ENCODE results near the gene PRKAG2. TPM values are rescaled to one million over a fixed set of nuclear protein-coding genes. Genes with fewer than 3 reads are reported as not detected.

PRKAG2 gene
- total and polyA plus RNA-seq, 8 donors, result 12.9 to 34.6 (median 18.0) TPM

- intact Hi-C loops (cut with DNase I), result no loop called here
- Histone ChIP-seq H3K4me3 (no peak overlapping the region), H3K27me3 (no peaks in the 10 kb centered on the region), H3K27ac (no peak overlapping the region), H3K4me1 (peaks cover 8 to 40% of the 10 kb centered on the region in 2 donors), H3K36me3 (peaks cover 0 to 8% of the 10 kb centered on the region in 2 donors), H3K9me3 (no peaks in the 10 kb centered on the region)
- no peak for DNase-seq
- TF ChIP-seq, protein P1, sequence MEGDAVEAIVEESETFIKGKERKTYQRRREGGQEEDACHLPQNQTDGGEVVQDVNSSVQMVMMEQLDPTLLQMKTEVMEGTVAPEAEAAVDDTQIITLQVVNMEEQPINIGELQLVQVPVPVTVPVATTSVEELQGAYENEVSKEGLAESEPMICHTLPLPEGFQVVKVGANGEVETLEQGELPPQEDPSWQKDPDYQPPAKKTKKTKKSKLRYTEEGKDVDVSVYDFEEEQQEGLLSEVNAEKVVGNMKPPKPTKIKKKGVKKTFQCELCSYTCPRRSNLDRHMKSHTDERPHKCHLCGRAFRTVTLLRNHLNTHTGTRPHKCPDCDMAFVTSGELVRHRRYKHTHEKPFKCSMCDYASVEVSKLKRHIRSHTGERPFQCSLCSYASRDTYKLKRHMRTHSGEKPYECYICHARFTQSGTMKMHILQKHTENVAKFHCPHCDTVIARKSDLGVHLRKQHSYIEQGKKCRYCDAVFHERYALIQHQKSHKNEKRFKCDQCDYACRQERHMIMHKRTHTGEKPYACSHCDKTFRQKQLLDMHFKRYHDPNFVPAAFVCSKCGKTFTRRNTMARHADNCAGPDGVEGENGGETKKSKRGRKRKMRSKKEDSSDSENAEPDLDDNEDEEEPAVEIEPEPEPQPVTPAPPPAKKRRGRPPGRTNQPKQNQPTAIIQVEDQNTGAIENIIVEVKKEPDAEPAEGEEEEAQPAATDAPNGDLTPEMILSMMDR (IDR thresholded peaks at IDR 0.05), result no peak
- no peak for ATAC-seq
Observed at GRCh38 chr7:151790095-151790829, 86.7 kb downstream of the PRKAG2 start.

- DNase-seq, result peak in 1 of 4 donors; percentile 23
- no peak overlapping the region for H3K4me3 ChIP-seq
- intact Hi-C loops (cut with DNase I), result loop anchor here in 1 of 2 donors (10.0 kb wide), 1 partner anchor 145 kb away; no protein-coding TSS in a partner anchor
- H3K9me3 ChIP-seq, result no peaks in the 10 kb centered on the region
- peaks cover 8 to 32% of the 10 kb centered on the region in 2 donors for H3K4me1 ChIP-seq
- no peak overlapping the region for H3K27ac ChIP-seq
- ATAC-seq, result no peak
- TF ChIP-seq, protein P1 (IDR thresholded peaks at IDR 0.05), result no peak
- peaks cover 0 to 8% of the 10 kb centered on the region in 2 donors for H3K36me3 ChIP-seq
- H3K27me3 ChIP-seq, result no peaks in the 10 kb centered on the region
Observed at GRCh38 chr7:151789380-151789947, 87.5 kb downstream of the PRKAG2 start.

- ATAC-seq (no peak), DNase-seq (no peak)
- Histone ChIP-seq H3K4me3 (no peak overlapping the region), H3K27ac (no peak overlapping the region), H3K9me3 (no peaks in the 10 kb centered on the region), H3K27me3 (no peaks in the 10 kb centered on the region), H3K36me3 (peaks cover 0 to 8% of the 10 kb centered on the region in 2 donors), H3K4me1 (peaks cover 7 to 30% of the 10 kb centered on the region in 2 donors)
- TF ChIP-seq, protein P1 (IDR thresholded peaks at IDR 0.05), result no peak
- intact Hi-C loops (cut with DNase I), result loop anchor here in 1 of 2 donors (10.0 kb wide), 1 partner anchor 147 kb away; no protein-coding TSS in a partner anchor
Observed at GRCh38 chr7:151787348-151787747, 89.6 kb downstream of the PRKAG2 start.

DNA sequence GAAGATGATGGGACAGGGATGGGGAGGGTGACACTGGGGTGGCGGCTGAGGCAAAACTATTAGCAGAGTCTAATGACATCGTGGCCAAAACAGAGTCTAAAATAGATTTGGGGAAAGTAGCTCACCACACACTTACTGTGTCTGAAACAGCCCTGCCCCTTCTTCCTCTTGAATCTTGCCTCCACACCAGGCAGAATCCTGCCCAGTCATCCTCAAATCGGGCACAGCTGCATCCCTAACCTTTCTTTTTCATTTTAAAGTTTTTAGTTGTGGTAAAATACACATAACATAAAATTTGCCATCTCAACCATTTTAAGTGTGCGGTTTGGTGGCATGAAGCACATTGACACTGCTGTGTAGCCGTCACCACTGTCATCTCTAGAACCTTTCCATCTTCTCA is 90.0 kb downstream of the PRKAG2 start:
- DNase-seq, result no peak
- intact Hi-C loops (cut with DNase I), result loop anchor here in 1 of 2 donors (10.0 kb wide), 1 partner anchor 148 kb away; no protein-coding TSS in a partner anchor
- no peaks in the 10 kb centered on the region for H3K27me3 ChIP-seq
- H3K4me1 ChIP-seq, result peaks cover 7 to 27% of the 10 kb centered on the region in 2 donors
- no peaks in the 10 kb centered on the region for H3K9me3 ChIP-seq
- H3K27ac ChIP-seq, result no peak overlapping the region
- H3K4me3 ChIP-seq, result no peak overlapping the region
- no peak for ATAC-seq
- peaks cover 0 to 8% of the 10 kb centered on the region in 2 donors for H3K36me3 ChIP-seq
- TF ChIP-seq, protein P1 (IDR thresholded peaks at IDR 0.05), result no peak

- intact Hi-C loops (cut with DNase I), result loop anchor here in 1 of 2 donors (10.0 kb wide), 1 partner anchor 149 kb away; no protein-coding TSS in a partner anchor
- no peak overlapping the region for H3K27ac ChIP-seq
- peak in 2 of 4 donors; percentile 29 to 66 for DNase-seq
- H3K4me1 ChIP-seq, result peaks cover 7 to 20% of the 10 kb centered on the region in 2 donors
- H3K9me3 ChIP-seq, result no peaks in the 10 kb centered on the region
- H3K4me3 ChIP-seq, result no peak overlapping the region
- peaks cover 0 to 8% of the 10 kb centered on the region in 2 donors for H3K36me3 ChIP-seq
- no peak for ATAC-seq
- no peaks in the 10 kb centered on the region for H3K27me3 ChIP-seq
- TF ChIP-seq, protein P1 (IDR thresholded peaks at IDR 0.05), result no peak
Observed at GRCh38 chr7:151786241-151786640, 90.7 kb downstream of the PRKAG2 start.

Measured in left lung (tissue), 10 donors.